HG03558 (cell line): ENCODE measurements around the gene TMEM131L.

ENCODE experiments used
- ATAC-seq: cut with Tn5 transposase; IDR thresholded peaks from one replicate; pipeline ENCODE4 v1.9.1; 2021; ENCODE audit warnings: moderate number of reproducible peaks; ENCODE audit not compliant: unreplicated experiment; ENCODE audit errors: extremely low read depth

TMEM131L gene

DNA sequence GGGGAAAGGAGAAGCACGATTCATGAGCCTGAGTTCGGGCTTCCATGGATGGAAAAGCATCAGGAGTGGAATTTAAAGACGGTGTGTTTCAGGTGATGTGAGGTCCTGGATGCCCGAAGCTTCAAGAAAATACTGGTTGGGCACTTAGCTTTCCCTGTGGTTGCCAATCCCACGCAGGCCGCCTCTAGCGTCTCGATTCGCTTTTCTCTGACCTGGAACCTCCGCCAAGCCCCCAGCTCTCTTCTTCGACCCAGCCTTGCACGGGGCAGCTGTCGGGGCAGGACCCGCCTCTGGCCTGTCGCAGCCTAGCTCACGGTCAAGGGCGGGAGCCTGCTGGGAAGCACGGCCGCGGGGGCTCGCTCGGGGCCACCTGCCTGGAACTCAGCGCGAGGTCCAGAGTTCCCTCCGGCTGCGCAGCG, 217.6 kb downstream of the TMEM131L start:
- no peak for ATAC-seq

DNA sequence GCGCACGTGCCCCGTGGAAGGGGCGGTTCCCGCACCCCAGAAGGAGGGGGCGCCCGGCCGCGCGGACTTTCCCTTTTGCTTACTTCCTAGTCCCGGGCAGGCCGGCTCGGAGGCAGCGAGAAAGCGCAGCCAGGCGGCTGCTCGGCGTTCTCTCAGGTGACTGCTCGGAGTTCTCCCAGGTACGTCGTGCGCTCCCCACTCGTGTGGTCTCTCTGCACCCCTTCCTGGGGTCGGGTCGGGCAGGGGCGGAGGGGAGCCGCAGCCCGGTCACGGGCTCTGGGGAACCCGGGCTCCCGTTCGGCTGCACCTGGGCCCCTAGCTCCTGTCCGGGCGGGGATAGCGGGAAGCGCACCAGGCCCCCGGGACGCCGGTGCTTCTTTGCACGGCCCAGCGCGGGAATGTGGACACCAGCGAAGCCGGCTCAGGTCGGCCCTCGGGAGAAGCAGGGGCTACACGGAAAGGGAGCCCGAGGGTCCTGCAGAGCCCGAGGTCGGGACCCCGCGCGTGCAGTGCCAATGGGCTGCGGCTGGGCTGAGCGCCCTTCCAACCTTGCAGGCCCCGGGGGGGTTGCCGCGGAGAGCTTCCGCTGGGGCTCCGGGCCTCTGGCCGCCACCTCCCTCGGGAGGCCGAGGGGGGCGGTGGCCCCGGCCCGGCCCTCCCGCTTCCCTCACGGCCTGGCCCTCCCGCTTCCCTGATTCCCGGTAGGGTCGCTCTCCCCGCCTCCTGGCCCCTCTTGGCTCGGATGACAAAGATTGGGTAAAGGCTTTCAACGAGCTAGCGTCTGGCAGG, 218.2 kb downstream of the TMEM131L start, which contains the start of gene TLR2:
TLR2 (plus strand) TSS at position 99 of the 789 bp plus-strand sequence. CDS start 18,628 bp downstream, outside the sequence.
- peak; percentile 70 for ATAC-seq

DNA sequence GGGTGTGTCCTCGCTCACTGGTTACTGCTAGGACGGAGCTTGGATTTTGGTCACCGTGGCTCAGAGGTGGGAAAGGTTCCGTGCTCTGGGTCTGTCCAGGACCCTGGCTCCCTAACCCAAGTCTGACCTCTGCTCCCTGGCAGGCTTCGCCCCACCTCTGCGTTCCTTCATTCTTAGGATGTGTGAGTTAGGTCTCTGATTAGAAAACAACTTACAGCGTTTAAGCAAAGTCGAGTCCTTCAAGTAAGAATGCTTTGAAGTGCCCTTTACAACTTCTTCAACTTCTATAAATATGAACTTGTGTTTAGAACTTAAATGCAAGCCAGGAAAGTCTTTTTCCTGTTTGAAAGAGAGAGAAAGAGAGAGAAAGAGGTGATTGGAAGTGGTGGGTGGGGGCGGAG, 218.8 kb downstream of the TMEM131L start:
- ATAC-seq = no peak
